ENCODE measurements around the gene TOM1L1. TPM values are rescaled to one million over a fixed set of nuclear protein-coding genes. Genes with fewer than 3 reads are reported as not detected.

Gene TOM1L1
- total and polyA plus RNA-seq, 2 of the 8 experiments (the other 6 are each of a cell fraction or from before 2014, with no cell fraction given), result 47.0 to 60.8 TPM

DNA sequence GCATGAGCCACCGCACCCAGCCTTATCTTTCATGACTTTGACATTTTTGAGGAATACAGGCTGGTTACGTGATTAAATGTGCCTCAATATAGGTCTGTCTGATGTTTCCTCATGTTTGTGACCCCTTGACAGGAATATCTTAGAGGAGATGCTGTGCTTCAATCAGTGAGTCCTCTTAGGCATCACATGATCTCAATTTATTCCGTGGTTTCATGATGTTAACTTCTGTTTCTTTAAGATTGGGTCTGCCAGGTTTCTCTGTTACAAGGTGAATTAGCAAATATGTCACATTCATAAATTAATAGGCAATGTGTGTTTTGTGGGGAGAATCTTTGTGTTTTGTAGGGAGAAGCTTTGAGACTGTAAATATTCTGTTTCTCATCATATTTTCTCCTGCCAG lies 71.2 kb downstream of the TOM1L1 start:
- Histone ChIP-seq H3K4me3 (ENCODE audit: extremely low read depth in 1 of 4, insufficient read depth in 2 of 4, low read depth in 3 of 4, low read length in 4 of 4) (no peak overlapping the region), H2BK120ac (replicated peaks; ENCODE audit: low read depth, low read length) (no peak overlapping the region), H3K9ac (replicated peaks in 1 of 4; ENCODE audit: extremely low read depth in 1 of 4, low read depth in 3 of 4, low read length in 3 of 4) (no peak overlapping the region), H2AFZ (ENCODE audit: low read length) (no peak overlapping the region), H3K4ac (replicated peaks; ENCODE audit: insufficient read length, low read depth, low read length) (no peak overlapping the region), H3K14ac (ENCODE audit: insufficient read length) (no peak overlapping the region), H4K91ac (replicated peaks; ENCODE audit: insufficient read length, low read length) (no peak overlapping the region), H3K79me1 (ENCODE audit: low read depth, low read length) (peaks cover 5% of the 10 kb centered on the region; the same call in 1 of the 2 replicates), H3K4me1 (replicated peaks in 1 of 4; ENCODE audit: control insufficient read depth in 3 of 4, insufficient read depth in 4 of 4, low read length in 3 of 4) (peaks cover 0 to 5% (median 0%) of the 10 kb centered on the region in 4 experiments; a peak in 2 of 7 replicates), H4K20me1 (replicated peaks in 1 of 2; ENCODE audit: control insufficient read depth in 1 of 2, insufficient read depth in 2 of 2, low read length in 2 of 2) (peaks cover 0 to 2% of the 10 kb centered on the region in 2 experiments), H3K4me2 (ENCODE audit: insufficient read depth in 1 of 2, low read depth in 2 of 2, low read length in 2 of 2) (no peak overlapping the region), H2BK15ac (ENCODE audit: low read length) (no peak overlapping the region), H3K23ac (ENCODE audit: insufficient read length) (no peak overlapping the region), H2BK20ac (ENCODE audit: low read length) (no peak overlapping the region), H3K18ac (ENCODE audit: extremely low read depth, low read length) (no peak overlapping the region), H3K27ac (ENCODE audit: low read depth, low read length) (no peak overlapping the region), H4K5ac (ENCODE audit: insufficient read length, low read depth, low read length) (no peak overlapping the region), H3K9me3 (ENCODE audit: insufficient read depth in 2 of 2, low read depth in 1 of 2, low read length in 1 of 2) (no peaks in the 10 kb centered on the region), H2BK12ac (ENCODE audit: low read depth, low read length) (no peak overlapping the region), H3K27me3 (replicated peaks in 1 of 4; ENCODE audit: control insufficient read depth in 3 of 4, extremely low read depth in 1 of 4, insufficient read depth in 3 of 4, low read length in 3 of 4) (no peaks in the 10 kb centered on the region), H3K56ac (replicated peaks; ENCODE audit: insufficient read length, low read depth, low read length) (no peak overlapping the region), H2AK5ac (ENCODE audit: low read depth, low read length) (no peak overlapping the region), H3K79me2 (ENCODE audit: control insufficient read depth in 1 of 2, insufficient read depth in 2 of 2, low read length in 2 of 2) (peaks cover 2 to 84% of the 10 kb centered on the region in 2 experiments; a peak in 3 of 4 replicates), H4K8ac (ENCODE audit: extremely low read depth, insufficient read depth, low read length) (no peak overlapping the region), H3K36me3 (ENCODE audit: control insufficient read depth in 2 of 4, insufficient read depth in 4 of 4, low read length in 3 of 4) (peaks cover 0 to 4% (median 0%) of the 10 kb centered on the region in 4 experiments; a peak in 1 of 8 replicates), H3K23me2 (ENCODE audit: low read depth, low read length) (peaks cover 7% of the 10 kb centered on the region; the same call in 1 of the 2 replicates), H2BK5ac (ENCODE audit: low read depth, low read length) (no peak overlapping the region)
- no peak for DNase-seq (ENCODE audit: low read depth in 1 of 2, low spot score in 2 of 2)
- FAIRE-seq, result no peak
- ChIA-PET CTCF (ENCODE audit: partially characterized antibody) (interaction anchor here (0.9 kb wide), 1 partner anchor 55 kb away, joined by 4 read pairs; no protein-coding TSS in a partner anchor), POLR2A (ENCODE audit: partially characterized antibody) (no interaction called here)
- 91% methylated on average over 3 of the region's 3 CpGs; no CpG with 5 or more reads in 1 of the 2 experiments for WGBS, 2 experiments (ENCODE audit: extremely low coverage in 1 of 2, insufficient coverage in 1 of 2, insufficient read length in 1 of 2, insufficient replicate concordance in 2 of 2, low coverage in 1 of 2, low lambda C conversion rate in 2 of 2, missing lambda C conversion rate in 1 of 2)
- TF ChIP-seq, protein P1, sequence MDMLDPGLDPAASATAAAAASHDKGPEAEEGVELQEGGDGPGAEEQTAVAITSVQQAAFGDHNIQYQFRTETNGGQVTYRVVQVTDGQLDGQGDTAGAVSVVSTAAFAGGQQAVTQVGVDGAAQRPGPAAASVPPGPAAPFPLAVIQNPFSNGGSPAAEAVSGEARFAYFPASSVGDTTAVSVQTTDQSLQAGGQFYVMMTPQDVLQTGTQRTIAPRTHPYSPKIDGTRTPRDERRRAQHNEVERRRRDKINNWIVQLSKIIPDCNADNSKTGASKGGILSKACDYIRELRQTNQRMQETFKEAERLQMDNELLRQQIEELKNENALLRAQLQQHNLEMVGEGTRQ (IDR thresholded peaks at IDR 0.05; ENCODE audit: low read length), result no peak
- TF ChIP-seq CEBPB (IDR thresholded peaks at IDR 0.05; ENCODE audit: low read depth, low read length) (no peak), RNF2 (IDR thresholded peaks at IDR 0.05; ENCODE audit: borderline replicate concordance, low read depth, low read length, missing control alignments, poor library complexity, severe bottlenecking) (no peak), SIRT6 (IDR thresholded peaks at IDR 0.05; ENCODE audit: low read length) (no peak), SP2 (IDR thresholded peaks at IDR 0.05; ENCODE audit: low read length) (no peak), TAF1 (IDR thresholded peaks at IDR 0.05; ENCODE audit: low read depth, low read length) (no peak), TBP (IDR thresholded peaks at IDR 0.05; ENCODE audit: low read depth, low read length) (no peak), ASH2L (IDR thresholded peaks at IDR 0.05; ENCODE audit: low read length) (no peak), SP1 (IDR thresholded peaks at IDR 0.05; ENCODE audit: low read depth, low read length) (no peak), CBX8 (IDR thresholded peaks at IDR 0.05; ENCODE audit: borderline replicate concordance, low read depth, low read length) (no peak), HDAC2 (IDR thresholded peaks at IDR 0.05; ENCODE audit: borderline replicate concordance in 1 of 2, low read depth in 2 of 2, low read length in 2 of 2) (no peak), CREB1 (IDR thresholded peaks at IDR 0.05) (no peak)
- TF ChIP-seq, protein P2, sequence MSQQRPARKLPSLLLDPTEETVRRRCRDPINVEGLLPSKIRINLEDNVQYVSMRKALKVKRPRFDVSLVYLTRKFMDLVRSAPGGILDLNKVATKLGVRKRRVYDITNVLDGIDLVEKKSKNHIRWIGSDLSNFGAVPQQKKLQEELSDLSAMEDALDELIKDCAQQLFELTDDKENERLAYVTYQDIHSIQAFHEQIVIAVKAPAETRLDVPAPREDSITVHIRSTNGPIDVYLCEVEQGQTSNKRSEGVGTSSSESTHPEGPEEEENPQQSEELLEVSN (IDR thresholded peaks at IDR 0.05), result no peak
